HG03457 (cell line): ENCODE results near the gene WDPCP.
"Not testable (repeated sequence)": the region's sequence is repeated elsewhere in the genome, so short reads cannot be mapped to it uniquely, and the experiment has no call there.

Experiments used
- ATAC-seq: cut with Tn5 transposase; IDR thresholded peaks from one replicate; pipeline ENCODE4 v1.9.1; 2021; ENCODE audit warnings: moderate number of reproducible peaks; ENCODE audit not compliant: unreplicated experiment

The WDPCP gene

GRCh38 chr2:63124850-63125249, 463.4 kb downstream of the WDPCP start:
- ATAC-seq = peak; percentile 85

GRCh38 chr2:63124218-63124617, 464.1 kb downstream of the WDPCP start:
- ATAC-seq = no peak

- ATAC-seq = no peak
These were observed 465.4 kb downstream of the WDPCP start for GRCh38 chr2:63122921-63123320.

- ATAC-seq = no peak
These were observed 467.0 kb downstream of the WDPCP start for GRCh38 chr2:63121055-63121834.

GRCh38 chr2:63118821-63119220, 469.5 kb downstream of the WDPCP start:
- no peak for ATAC-seq

GRCh38 chr2:63104482-63104881, 483.8 kb downstream of the WDPCP start:
- ATAC-seq = no peak

GRCh38 chr2:63101954-63102353, 486.3 kb downstream of the WDPCP start:
- no peak for ATAC-seq

- ATAC-seq = no peak
These were observed 489.2 kb downstream of the WDPCP start for GRCh38 chr2:63099032-63099431.

- no peak for ATAC-seq
These were observed 491.8 kb downstream of the WDPCP start for GRCh38 chr2:63096491-63096890.

GRCh38 chr2:63093502-63093901, 494.8 kb downstream of the WDPCP start:
- ATAC-seq = no peak

- ATAC-seq = no peak
These were observed 495.4 kb downstream of the WDPCP start for GRCh38 chr2:63092857-63093256.

GRCh38 chr2:63092401-63092800, 495.9 kb downstream of the WDPCP start:
- ATAC-seq = no peak

GRCh38 chr2:63086687-63087086, 501.6 kb downstream of the WDPCP start:
- ATAC-seq = no peak

GRCh38 chr2:63081404-63081803, 506.9 kb downstream of the WDPCP start:
- no peak for ATAC-seq

GRCh38 chr2:63078852-63079606, 509.2 kb downstream of the WDPCP start:
- no peak for ATAC-seq

GRCh38 chr2:63074399-63074798, 513.9 kb downstream of the WDPCP start:
- ATAC-seq = not testable (repeated sequence)

- ATAC-seq = no peak
These were observed 514.3 kb downstream of the WDPCP start for GRCh38 chr2:63073994-63074393.

GRCh38 chr2:63071664-63072063, 516.6 kb downstream of the WDPCP start:
- ATAC-seq = no peak
